Mesodermal cell (in vitro differentiated cells): Measurements from ENCODE around the gene PRLR.
A peak's percentile ranks its signal among the peaks of the same experiment; 100 is the strongest.

ENCODE experiments used
- H3K27ac ChIP-seq: 2 replicates; pipeline ENCODE4 v1.7.0; 2013; ENCODE audit warnings: mild to moderate bottlenecking, low read depth, low read length, moderate library complexity; ENCODE audit not compliant: severe bottlenecking
- H3K36me3 ChIP-seq: 2 replicates; pipeline ENCODE4 v1.7.1; 2013; ENCODE audit warnings: mild to moderate bottlenecking, low read length, moderate library complexity; ENCODE audit not compliant: control insufficient read depth, insufficient read depth
- H3K4me1 ChIP-seq: one replicate; pipeline ENCODE4 v1.7.1; 2013; ENCODE audit warnings: mild to moderate bottlenecking, low read length; ENCODE audit not compliant: insufficient read depth, control insufficient read depth, poor library complexity, severe bottlenecking
- H3K4me3 ChIP-seq: 2 replicates; pipeline ENCODE4 v1.7.0; 2013; ENCODE audit warnings: low read length, control low read depth, mild to moderate bottlenecking; ENCODE audit not compliant: insufficient read depth, poor library complexity, severe bottlenecking; ENCODE audit errors: extremely low read depth
- H3K9me3 ChIP-seq: 2 replicates; pipeline ENCODE4 v1.7.1; 2013; ENCODE audit warnings: mild to moderate bottlenecking, low read length, moderate library complexity; ENCODE audit not compliant: control insufficient read depth
- WGBS, 2 experiments: methylation state at CpG; one replicate each; pipeline ENCODE4 v1.1.5; 2013; ENCODE audit warnings: missing lambda C conversion rate in 2 of 2; ENCODE audit not compliant: insufficient coverage in 2 of 2; 5-methylcytosine and 5-hydroxymethylcytosine counted together

PRLR gene

DNA sequence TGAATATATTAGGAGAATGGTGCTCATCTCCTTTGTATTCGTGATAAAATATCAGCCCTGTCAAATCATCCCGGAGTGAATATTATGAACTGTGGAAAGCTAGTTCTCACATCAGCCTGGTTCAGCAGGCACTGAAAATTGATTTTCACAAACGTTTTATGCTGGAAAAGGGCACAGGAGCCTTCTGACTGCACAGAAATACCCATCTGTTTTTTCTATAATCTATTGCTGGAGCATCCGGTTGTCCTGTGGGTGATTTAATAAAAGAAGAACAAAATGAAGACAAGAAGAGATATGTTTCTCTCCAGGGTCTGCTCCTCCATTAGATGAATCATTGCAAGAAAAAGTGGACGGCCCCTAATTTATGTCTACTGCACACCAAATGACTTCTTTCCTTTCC is 85.3 kb downstream of the PRLR start:
- WGBS, 2 experiments = 93 to 100% methylated on average over 2 to 3 of the region's 5 CpGs
- Histone ChIP-seq H3K4me1 (no peaks in the 10 kb centered on the region), H3K27ac (no peak overlapping the region), H3K36me3 (no peaks in the 10 kb centered on the region), H3K9me3 (no peaks in the 10 kb centered on the region), H3K4me3 (no peak overlapping the region)

GRCh38 chr5:35143841-35144240 is 86.4 kb downstream of the PRLR start:
- Histone ChIP-seq H3K4me1 (no peaks in the 10 kb centered on the region), H3K36me3 (no peaks in the 10 kb centered on the region), H3K27ac (no peak overlapping the region), H3K9me3 (no peaks in the 10 kb centered on the region), H3K4me3 (no peak overlapping the region)
- WGBS, 2 experiments = 100% methylated on average over 3 of the region's 3 CpGs; no CpG with 5 or more reads in 1 of the 2 experiments

DNA sequence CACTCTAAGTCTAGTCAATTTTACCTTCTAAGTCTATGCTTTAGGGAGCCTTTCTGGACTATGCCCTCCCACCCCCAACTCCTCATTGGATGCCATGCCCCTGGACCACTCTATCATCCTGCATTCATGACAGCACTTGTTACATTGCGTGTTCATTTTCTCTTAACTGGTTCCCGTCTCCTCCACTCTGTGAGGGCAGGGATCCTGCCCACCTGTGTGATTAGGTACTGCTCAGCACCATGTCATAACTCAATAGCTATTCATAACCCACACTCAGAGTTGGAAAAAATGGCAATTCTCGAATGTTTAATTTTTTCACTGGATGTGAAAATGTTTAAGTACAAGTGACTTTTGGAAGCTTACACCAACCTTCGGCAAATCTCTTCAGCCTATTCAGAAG is 88.5 kb downstream of the PRLR start:
- 100% methylated on average over 1 of the region's 4 CpGs; no CpG with 5 or more reads in 1 of the 2 experiments for WGBS, 2 experiments
- H3K9me3 ChIP-seq = no peaks in the 10 kb centered on the region
- no peak overlapping the region for H3K27ac ChIP-seq
- no peak overlapping the region for H3K4me3 ChIP-seq
- H3K4me1 ChIP-seq = peaks cover under 1% of the 10 kb centered on the region
- H3K36me3 ChIP-seq = no peaks in the 10 kb centered on the region

- WGBS, 2 experiments = no CpG with 5 or more reads among the region's 1 CpG
- H3K4me3 ChIP-seq = no peak overlapping the region
Measured at GRCh38 chr5:35138232-35138631, 92.1 kb downstream of the PRLR start.

DNA sequence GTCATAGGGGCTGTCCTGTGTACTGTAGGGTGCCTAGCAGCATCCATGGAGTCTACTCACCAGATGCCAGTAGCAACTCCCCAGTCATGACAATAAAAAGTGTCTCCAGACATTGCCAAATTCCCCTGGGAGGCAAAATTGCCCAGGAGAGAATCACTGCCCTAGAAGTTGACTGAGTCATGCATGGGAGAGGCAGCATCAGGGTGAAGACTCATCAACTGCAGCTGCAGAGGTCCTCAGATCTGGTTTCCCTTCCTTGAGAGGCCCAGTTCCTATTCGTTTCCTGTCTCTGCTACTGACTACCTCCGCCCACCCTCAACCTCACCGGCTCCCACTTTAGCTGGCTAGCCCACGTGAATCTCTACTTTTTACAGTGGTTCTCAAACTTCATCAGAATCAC is 93.9 kb downstream of the PRLR start:
- no peaks in the 10 kb centered on the region for H3K36me3 ChIP-seq
- 84 to 87% methylated on average over 4 of the region's 4 CpGs for WGBS, 2 experiments
- H3K4me1 ChIP-seq = peaks cover 17% of the 10 kb centered on the region
- H3K27ac ChIP-seq = peak overlapping the region; percentile 67
- no peak overlapping the region for H3K4me3 ChIP-seq
- no peaks in the 10 kb centered on the region for H3K9me3 ChIP-seq

More at GRCh38 chr5:35138232-35138631, 92.1 kb downstream of the PRLR start:
- Histone ChIP-seq H3K36me3 (no peaks in the 10 kb centered on the region), H3K27ac (no peak overlapping the region), H3K9me3 (no peaks in the 10 kb centered on the region), H3K4me1 (peaks cover 13% of the 10 kb centered on the region)

GRCh38 chr5:35135239-35135700 is 95.0 kb downstream of the PRLR start:
- H3K36me3 ChIP-seq = no peaks in the 10 kb centered on the region
- no peak overlapping the region for H3K4me3 ChIP-seq
- WGBS, 2 experiments = 59 to 88% methylated on average over 2 to 5 of the region's 9 CpGs
- no peaks in the 10 kb centered on the region for H3K9me3 ChIP-seq
- peaks cover 18% of the 10 kb centered on the region for H3K4me1 ChIP-seq
- no peak overlapping the region for H3K27ac ChIP-seq

GRCh38 chr5:35134278-35135030 is 95.8 kb downstream of the PRLR start:
- Histone ChIP-seq H3K4me3 (no peak overlapping the region), H3K9me3 (no peaks in the 10 kb centered on the region), H3K4me1 (peaks cover 22% of the 10 kb centered on the region), H3K36me3 (no peaks in the 10 kb centered on the region), H3K27ac (no peak overlapping the region)
- WGBS, 2 experiments = 100% methylated on average over 5 of the region's 9 CpGs; no CpG with 5 or more reads in 1 of the 2 experiments

- Histone ChIP-seq H3K36me3 (no peaks in the 10 kb centered on the region), H3K27ac (no peak overlapping the region), H3K4me1 (peaks cover 29% of the 10 kb centered on the region), H3K9me3 (no peaks in the 10 kb centered on the region), H3K4me3 (no peak overlapping the region)
- WGBS, 2 experiments = 100% methylated on average over 1 of the region's 2 CpGs; no CpG with 5 or more reads in 1 of the 2 experiments
Measured at GRCh38 chr5:35133186-35133585, 97.1 kb downstream of the PRLR start.

GRCh38 chr5:35131723-35132122 is 98.6 kb downstream of the PRLR start:
- Histone ChIP-seq H3K9me3 (no peaks in the 10 kb centered on the region), H3K36me3 (no peaks in the 10 kb centered on the region), H3K4me1 (peaks cover 29% of the 10 kb centered on the region), H3K4me3 (no peak overlapping the region), H3K27ac (no peak overlapping the region)

DNA sequence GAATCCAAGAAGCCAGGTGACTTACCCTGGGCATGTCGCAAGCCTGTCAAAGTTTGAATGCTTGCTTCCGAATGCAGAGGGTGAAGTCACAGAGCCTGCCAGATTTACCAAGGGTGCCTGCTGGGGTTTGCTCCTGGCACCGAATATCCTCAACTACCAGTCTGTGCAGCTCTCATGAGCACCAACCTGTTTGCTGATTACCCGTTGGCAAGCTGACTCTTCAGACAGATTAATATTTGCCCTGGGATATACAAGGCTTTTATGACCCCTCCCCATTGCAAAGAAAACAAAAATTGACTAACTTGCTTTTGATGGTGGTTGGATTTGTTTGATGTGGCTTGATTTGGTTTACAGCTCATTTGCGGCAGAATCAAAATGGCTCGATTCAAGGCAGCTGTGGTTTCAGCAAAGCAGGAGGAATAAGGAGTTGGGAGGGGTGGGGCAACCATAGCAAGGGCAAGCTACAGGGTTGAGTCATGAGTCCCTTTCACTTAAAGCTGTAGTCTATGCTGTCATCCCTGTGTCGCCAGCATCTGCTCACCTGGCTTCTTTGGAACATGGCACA is 100.3 kb downstream of the PRLR start:
- no peak overlapping the region for H3K4me3 ChIP-seq
- H3K4me1 ChIP-seq = peaks cover 17% of the 10 kb centered on the region
- WGBS, 2 experiments = 91 to 93% methylated on average over 4 to 5 of the region's 7 CpGs
- H3K36me3 ChIP-seq = no peaks in the 10 kb centered on the region
- H3K9me3 ChIP-seq = no peaks in the 10 kb centered on the region
- no peak overlapping the region for H3K27ac ChIP-seq

- H3K9me3 ChIP-seq = no peaks in the 10 kb centered on the region
- H3K4me1 ChIP-seq = peaks cover 17% of the 10 kb centered on the region
- H3K36me3 ChIP-seq = no peaks in the 10 kb centered on the region
- 90 to 100% methylated on average over 1 of the region's 1 CpG for WGBS, 2 experiments
- peak overlapping the region; percentile 41 for H3K27ac ChIP-seq
- H3K4me3 ChIP-seq = no peak overlapping the region
Measured at GRCh38 chr5:35129276-35129675, 101.0 kb downstream of the PRLR start.
